Measurements from ENCODE around the gene KLK1.

The KLK1 gene

DNA sequence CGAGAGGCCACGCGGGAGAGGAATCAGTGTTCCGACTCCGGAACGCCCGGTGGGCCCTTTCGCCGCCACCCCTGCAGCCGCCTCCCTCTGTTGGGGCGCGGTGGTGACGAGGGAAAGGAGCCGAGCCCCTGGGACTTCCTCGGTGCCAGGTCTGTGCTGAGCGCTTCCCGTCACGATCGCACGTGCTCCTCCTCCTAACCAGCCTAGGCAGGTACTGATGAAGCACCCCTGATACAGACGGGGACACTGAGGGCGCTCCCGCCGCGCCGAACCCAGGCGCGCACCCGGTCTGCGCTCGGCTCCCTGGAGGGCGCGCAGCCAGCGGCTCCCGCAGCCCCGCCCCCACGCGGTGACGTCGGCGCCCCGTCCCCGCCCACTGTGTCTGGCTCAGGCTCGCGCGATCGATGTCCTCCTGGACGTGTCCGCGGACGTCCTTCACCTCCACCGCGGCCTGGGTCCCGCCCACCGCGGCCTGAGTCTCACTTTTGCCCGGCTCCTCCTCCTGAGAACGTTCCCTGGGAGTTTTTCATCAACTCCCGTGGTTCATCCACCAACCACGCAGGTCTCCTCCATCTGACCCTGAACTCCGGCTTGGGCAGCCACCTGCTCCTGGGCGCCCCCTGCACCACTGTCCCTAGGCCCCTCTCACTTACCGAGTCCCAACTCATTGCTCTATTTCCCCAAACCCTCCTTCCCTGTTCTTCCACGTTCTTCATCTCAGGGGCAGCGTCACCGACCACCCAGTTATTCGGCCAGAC is 12.4 kb upstream of the KLK1 start:
- DNase-seq, result peak; percentile 64 to 68

DNA sequence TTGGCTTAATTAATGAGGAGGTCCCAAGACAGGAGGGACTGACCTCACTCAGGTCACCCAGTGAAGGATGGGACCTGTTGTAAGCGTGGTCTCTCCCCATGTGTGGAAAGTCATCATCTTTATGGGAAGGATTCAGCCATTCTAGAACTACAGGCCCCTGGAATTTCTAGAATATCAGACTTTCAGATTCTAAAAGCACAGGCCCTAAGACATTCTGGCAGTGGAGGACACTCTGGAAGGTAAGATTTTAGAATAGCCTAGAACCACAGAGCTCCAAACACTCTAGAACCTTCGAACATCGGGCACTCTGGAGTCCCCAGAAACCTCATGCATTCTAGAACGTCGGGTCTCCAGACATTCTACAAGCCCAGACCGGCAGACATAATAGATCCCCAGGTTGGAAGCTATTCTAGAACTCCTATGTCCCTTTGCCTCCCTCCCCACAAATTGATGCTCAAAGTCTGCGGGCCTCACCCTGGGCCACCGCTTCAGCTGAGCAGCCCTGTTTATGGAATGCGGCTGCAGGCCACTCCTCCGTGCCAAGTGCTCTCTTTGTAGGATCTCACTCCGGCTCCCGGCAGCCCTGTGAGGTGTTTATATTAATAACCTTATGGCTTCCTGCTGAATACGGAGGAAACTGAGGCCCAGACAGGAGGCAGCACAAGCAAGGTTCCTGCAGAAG is 11.7 kb upstream of the KLK1 start:
- no peak for DNase-seq

- no peak for DNase-seq
These were observed 10.2 kb upstream of the KLK1 start for GRCh38 chr19:50833802-50834167.

DNA sequence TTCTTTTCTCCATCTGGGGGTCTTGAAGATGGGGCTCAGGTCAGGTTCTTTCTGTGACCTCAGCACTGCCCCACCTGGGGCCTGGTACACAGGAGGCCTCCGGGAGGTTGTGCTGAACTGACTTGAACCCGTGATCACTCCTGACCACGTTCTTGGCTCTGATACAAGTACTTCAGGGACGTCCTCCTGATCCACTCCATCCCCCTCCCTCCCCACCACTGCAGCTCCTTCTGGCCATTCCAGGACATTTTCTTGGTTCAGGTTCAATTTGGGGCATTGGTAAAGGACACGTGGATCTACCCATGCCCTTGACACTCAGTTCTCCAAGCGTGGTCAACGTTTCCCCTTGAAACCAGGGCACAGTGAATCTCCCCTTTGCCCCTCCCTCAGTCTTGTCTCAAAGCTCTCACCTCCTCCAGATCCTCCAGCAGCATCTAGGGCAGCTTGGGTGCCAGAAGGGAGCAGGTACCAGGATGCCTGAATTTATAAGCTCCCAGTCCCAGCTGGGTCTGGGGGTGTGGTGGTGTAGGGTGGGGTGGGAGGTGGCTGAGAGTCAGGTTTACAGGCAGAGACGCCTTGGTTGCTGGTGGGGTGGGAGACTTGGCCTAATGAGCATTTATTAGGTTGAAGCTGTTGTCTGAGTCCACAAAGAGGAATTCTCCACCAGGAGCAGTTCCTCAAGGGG is 9.7 kb upstream of the KLK1 start, which contains the start of gene KLK15:
TSS of gene KLK15 (minus strand) at position 458 of the 685 bp plus-strand sequence. CDS start 2,082 bp downstream, outside the sequence.
- no peak for DNase-seq

- DNase-seq, result no peak
These were observed 9.1 kb upstream of the KLK1 start for GRCh38 chr19:50832666-50833065.

DNA sequence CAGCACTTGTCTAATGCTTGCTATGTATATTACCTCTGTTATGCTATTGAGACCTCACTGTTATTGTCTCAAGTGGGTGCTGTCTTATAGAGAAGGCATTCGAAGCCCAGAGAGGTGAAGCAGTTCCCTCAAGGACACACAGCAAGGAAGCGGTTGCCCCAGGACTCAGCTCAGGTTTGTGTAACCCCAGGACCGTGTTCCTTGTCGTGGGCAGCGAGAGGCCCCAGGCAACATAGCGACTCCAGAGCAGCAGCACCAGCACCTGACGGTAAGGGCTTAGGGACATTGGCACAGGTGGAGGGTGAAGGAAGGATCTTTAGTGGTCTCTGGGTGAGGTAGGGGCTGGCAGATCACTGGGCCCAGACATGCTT is 7.4 kb upstream of the KLK1 start:
- DNase-seq, result no peak

GRCh38 chr19:50830266-50831025 is 6.9 kb upstream of the KLK1 start:
- no peak for DNase-seq

DNA sequence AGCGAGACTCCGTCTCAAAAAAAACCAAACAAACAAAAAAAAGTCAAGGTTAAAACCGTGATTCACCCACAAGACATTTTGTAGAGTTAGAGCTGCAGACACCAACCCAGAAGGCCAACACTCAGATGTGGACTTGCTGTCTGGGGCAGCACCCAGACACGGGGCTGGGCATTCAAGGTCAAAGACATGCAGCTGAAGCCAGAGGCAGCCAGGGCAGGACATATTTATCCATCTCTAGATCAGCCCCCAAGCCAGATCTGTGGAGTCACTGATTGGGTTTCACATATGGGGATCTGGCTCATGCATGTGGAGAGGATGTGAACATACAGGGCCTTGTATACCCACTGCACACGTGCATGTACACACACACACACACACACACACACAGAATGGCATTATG is 6.2 kb upstream of the KLK1 start:
- DNase-seq, result no peak

GRCh38 chr19:50827476-50827875 is 3.9 kb upstream of the KLK1 start:
- DNase-seq, result no peak

GRCh38 chr19:50826492-50827240 is 3.1 kb upstream of the KLK1 start:
- no peak for DNase-seq

- DNase-seq, result no peak
These were observed 852 bp downstream of the KLK1 start for GRCh38 chr19:50822661-50823208.

DNA sequence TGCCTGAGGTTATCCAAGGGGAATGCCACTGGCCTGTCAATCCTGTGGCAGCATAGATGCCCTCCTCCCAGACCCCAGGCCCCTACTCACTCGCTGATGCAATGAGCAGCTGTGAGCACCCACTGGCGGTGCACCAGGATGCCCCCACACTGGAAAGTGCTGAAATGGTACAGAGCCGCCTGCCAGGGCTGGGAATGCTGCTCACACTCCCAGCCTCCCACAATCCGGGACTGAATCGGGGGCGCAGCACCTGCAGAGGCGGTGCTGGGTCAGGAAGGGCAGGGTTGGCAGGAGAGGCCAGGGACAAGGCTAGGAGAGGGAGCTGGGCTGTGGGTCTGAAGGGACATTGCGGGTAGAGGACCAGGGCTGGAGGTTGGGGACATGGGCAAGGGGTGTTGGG is 2.0 kb downstream of the KLK1 start:
- DNase-seq, result no peak

DNA sequence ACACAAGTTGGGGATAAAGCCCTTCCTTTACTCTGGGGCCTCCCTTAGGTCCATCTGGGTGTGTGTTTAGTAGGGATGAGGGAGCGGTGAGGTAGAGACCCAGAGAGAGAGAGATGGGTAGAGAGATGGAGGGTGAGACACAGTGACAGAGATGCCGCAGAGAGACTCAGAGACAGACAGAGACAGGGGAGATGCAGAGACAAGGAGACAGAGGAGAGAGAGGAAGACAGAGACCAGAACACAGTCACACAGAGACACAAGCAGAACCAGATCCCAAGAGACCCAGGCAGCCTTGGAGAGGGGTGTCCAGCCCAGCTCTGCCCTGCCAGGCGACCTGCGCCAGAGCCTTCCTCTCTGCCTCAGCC is 2.4 kb downstream of the KLK1 start:
- no peak for DNase-seq

GRCh38 chr19:50820549-50821247 is 2.9 kb downstream of the KLK1 start:
- DNase-seq, result no peak

DNA sequence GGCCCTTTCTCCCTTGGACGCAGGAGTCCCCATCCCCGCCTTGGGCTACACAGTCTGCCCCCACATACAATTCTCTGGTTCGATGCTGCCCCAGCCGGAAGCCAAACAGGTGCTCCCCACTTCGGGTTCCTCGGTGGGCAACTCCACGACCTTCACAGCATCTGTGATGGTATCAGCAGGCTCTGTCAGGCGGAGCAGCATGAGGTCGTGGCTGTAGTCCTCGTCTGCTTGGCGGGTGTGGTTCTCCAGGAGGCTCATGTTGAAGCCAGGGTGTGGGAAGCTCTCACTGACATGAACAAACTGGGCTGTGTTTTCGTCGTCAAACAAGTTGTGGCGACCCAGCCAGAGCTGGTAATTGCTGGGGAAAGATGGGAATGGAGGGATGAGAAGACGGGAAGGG is 3.5 kb downstream of the KLK1 start:
- DNase-seq, result no peak

DNA sequence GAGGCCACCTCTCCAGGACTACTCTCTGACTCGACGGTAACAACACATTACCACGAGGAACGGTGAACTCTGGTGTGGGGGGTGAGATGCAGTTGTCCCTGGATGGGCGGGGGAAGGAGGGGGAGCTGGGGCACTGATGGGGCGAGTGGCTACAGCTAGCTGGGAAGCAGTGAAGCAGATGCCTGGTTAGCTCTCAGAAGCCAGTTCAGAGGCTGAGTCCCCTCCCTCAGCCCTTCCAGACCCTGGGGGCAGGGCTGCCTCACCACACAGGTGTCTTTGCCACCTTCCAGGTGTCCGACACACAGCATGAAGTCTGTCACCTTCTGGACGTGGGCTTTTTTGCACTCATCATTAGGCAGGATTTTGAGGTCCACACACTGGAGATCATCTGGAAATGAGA is 4.0 kb downstream of the KLK1 start:
- DNase-seq, result no peak

DNA sequence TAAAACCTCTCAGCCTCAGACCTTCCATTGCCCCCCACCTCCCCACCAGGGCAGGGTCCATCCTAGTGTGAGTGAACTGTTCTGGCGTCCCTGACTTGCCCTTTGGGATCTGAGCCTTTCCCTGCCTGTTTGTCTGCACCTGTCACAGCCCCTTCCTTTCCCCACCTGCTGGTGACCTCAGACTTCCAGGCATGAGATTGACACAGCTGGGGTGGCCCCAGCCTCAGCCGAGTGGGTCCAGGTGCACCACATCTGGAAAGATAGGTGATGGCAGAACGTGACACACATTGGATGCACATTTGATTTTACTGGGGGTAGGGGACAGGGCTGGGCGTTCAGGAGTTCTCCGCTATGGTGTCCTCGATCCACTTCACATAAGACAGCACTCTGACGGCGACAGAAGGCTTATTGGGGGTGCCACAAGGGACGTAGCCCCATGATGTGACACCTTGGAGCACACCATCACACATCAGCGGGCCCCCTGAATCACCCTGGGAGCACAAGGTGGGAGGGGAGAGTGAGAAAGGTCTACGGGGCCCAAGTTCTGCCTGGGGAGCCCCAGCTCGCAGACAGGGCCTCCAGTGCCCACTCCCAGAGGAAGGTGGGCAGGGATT is 4.6 kb downstream of the KLK1 start:
- no peak for DNase-seq

DNA sequence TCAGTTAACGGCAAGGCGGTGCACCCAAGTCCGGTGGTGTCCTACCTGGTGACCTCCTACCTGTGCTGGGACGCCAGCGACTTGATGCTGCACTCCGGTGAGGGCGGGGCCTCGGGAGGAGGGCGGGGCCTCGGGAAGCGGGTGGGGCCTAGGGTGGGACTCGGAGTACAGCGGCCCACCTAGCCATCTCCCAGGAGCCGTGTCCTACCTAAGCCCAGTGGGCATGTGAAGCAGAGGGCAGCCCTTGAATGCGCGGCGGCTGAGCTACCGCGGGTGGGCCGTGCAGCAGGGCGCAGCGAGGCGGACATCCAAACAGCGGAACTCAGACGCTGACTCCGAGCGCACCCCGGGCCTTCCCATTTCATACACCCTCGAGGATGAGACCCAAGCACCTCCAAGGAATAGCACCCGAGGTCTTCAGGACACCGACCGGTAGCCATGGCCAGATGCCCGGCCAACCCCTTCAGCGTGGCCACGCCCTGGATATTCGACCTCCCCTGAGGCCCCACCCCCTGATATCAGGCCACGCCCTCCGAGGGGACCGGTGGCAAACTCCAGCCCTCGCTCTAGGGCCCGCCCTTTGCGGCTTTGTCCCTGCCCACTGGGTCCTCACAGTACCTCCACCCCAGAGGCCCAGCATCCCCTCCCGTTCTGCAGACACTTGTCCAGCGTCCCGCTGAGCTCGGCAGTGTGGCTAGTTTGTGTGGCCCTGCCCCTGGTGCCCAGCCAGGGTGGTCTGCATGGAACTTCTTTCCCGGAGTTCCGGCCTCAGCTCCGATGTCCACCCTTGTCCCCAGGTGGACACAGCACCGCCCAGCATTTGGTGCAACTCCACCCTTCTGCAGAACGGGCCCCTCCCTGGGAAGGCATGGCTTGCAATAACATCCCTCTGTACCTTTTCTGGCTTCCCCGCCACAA is 5.4 kb downstream of the KLK1 start:
- peak; percentile 39 to 52 for DNase-seq

GRCh38 chr19:50815439-50815838 is 8.1 kb downstream of the KLK1 start:
- DNase-seq, result no peak

GRCh38 chr19:50814883-50815282 is 8.7 kb downstream of the KLK1 start:
- DNase-seq, result no peak
